GM10248 (cell line): ENCODE measurements around the gene PEX11A.
A peak's percentile ranks its signal among the peaks of the same experiment; 100 is the strongest.

Experiments
- CTCF ChIA-PET: fragments of 300-600 bp; sonication (Branson Sonifier 250); formaldehyde crosslinking; extraction: SDS; loops from one replicate; lab custom pipeline; 2021; ENCODE audit warnings: antibody characterized with exemption; lab: Yijun Ruan, JAX
- POLR2A ChIA-PET: fragments of 350-650 bp; sonication (Branson Sonifier 250); formaldehyde crosslinking; extraction: SDS; loops from one replicate; lab custom pipeline; 2020; ENCODE audit warnings: antibody characterized with exemption; lab: Yijun Ruan, JAX
- DNase-seq: peaks from one replicate; pipeline ENCODE4 v3.0.0; 2012; ENCODE audit errors: extremely low spot score
- TF ChIP-seq, protein P1 (sequence below): IDR thresholded peaks from 2 replicates; pipeline ENCODE4 v1.5.1; 2012; ENCODE audit warnings: mild to moderate bottlenecking, low read depth; ENCODE audit errors: extremely low read depth, missing control alignments, control extremely low read depth

Gene PEX11A

DNA sequence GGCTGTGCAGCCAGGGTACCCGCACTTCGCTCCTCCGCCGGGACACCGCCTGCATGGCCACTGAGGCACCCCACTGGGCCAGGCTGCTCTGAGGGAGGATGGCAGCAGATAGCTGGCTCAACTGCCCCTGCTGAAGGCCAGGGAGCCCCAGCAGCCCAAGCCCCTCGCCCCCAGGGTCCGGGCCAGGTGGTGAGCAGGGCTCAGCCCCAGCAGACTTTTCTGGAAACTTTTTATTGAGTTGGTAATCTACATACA lies 22.9 kb downstream of the PEX11A start:
- DNase-seq = no peak
- ChIA-PET POLR2A (no interaction called here), CTCF (interaction anchor here (1.2 to 1.7 kb wide), 2 partner anchors 10 to 21 kb away, joined by 3 to 6 read pairs; no protein-coding TSS in a partner anchor)
- TF ChIP-seq, protein P1, sequence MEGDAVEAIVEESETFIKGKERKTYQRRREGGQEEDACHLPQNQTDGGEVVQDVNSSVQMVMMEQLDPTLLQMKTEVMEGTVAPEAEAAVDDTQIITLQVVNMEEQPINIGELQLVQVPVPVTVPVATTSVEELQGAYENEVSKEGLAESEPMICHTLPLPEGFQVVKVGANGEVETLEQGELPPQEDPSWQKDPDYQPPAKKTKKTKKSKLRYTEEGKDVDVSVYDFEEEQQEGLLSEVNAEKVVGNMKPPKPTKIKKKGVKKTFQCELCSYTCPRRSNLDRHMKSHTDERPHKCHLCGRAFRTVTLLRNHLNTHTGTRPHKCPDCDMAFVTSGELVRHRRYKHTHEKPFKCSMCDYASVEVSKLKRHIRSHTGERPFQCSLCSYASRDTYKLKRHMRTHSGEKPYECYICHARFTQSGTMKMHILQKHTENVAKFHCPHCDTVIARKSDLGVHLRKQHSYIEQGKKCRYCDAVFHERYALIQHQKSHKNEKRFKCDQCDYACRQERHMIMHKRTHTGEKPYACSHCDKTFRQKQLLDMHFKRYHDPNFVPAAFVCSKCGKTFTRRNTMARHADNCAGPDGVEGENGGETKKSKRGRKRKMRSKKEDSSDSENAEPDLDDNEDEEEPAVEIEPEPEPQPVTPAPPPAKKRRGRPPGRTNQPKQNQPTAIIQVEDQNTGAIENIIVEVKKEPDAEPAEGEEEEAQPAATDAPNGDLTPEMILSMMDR = no peak

DNA sequence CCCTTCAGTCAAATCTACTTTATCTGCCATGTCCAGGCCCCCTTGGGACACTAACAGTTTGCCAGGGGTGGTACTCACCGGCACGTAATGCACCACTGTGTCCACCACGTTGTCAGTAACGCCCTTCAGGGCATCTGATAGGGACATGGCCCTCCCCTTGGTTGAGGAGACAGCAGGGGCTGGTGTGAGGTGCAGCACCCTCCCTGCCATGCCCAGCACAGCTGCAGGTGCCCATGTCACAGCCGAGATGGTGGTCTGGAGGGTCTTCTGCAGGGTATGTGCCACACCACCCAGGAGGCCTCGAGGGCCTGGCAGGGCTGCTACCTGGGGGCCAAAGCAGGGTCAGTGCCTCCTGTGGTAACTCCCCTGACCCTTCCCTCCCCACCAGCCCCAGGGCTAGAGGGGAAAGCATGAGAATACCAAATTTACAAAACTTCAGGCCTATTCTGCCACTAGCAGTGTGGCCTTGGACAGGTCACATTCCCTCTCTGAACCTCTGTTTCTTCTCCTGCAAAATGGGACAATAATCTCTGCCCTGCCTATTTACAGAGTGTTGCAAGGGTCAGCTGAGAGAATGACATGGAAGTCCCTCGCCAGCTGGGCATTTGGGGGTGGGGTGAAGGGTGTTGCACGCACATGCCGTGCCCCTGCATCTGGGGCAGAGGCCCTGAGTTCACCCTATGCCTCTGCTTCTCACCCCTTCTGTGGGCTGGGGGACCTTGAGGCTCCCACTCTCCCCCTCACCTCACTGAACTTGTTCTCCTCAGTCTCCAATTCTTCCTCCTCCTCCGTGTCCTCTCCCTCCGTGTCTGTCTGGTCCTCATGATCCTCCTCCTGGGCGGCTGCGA lies 23.5 kb downstream of the PEX11A start:
- TF ChIP-seq, protein P1 = no peak
- CTCF ChIA-PET = interaction anchor here (1.2 to 1.7 kb wide), 2 partner anchors 9 to 21 kb away, joined by 3 to 6 read pairs; no protein-coding TSS in a partner anchor
- POLR2A ChIA-PET = no interaction called here
- DNase-seq = no peak

DNA sequence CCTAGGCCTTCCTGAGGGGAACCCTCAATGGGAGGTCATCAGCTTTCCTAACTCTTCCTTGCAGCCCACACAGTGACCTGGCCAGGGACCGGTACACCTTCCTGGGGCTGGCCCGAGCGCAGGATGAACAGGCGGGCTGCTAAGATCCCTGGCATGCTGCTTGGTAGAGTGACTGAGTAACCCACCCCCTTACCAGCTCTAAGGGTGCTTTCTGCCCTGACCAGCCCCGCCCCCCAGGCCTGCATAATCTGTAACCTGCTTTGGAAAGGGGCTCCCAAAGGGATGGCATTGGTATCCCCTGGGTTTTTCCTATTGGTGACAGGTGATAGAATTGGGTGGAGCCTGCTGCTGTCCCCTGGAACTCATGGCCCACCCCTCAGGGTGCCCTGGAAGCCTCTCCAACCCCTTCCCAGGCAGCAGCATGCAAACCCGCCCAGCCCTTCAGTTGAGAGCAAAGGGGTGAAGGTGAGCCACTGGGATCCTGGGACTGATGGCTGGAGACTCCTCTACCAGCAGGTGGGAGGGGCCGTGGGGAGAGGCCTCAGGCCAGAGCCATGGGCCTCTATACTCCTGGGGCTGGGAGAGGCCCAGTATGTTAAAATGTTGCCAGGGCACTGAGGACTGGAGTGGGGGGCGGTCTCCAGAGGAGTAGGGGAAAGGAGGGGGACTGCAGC lies 24.2 kb downstream of the PEX11A start:
- TF ChIP-seq, protein P1 = no peak
- POLR2A ChIA-PET = no interaction called here
- CTCF ChIA-PET = interaction anchor here (1.2 to 5.4 kb wide), 2 partner anchors 6 to 74 kb away, joined by 3 to 20 read pairs; no protein-coding TSS in a partner anchor
- peak; percentile 25 for DNase-seq

DNA sequence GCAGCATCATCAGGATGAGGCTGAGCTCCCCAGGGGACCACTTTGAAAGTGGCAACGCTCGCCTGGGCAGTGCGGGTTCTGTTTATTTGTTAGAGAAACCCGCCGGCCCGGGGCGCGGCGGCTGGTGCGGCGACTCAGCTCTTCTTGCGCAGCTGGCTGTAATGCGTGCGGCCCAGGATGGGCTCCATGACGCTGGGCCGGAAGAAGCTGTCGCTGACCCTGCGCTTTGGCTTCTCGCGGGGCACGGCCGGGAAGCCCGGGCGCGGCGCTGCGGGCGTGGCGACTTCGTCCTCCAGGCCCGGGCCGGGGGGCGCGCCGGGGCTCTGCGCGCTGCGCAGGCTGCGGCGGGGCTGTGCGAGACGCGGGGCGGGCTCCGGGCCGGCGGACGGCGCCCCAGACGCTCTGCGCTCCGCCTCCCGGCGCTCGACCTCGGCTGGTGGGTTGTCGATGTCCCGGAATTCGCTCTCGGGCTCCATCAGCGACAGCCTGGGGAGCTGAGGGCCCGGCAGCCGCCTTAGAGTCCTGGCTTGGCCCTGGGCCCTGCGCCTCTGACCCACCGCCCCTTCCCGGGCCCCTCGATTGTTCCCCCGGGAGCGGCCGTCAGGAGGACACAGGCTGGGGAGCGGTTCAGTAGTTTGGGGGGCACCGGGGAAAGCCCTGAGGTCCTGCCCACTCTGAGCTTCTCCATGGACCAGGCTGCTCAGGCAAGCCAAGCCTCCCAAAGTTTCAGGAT lies 24.9 kb downstream of the PEX11A start:
- ChIA-PET POLR2A (no interaction called here), CTCF (interaction anchor here (1.2 to 5.4 kb wide), 3 partner anchors 7 to 75 kb away, joined by 3 to 20 read pairs (median 5); no protein-coding TSS in a partner anchor)
- TF ChIP-seq, protein P1 = no peak
- DNase-seq = peak; percentile 58

DNA sequence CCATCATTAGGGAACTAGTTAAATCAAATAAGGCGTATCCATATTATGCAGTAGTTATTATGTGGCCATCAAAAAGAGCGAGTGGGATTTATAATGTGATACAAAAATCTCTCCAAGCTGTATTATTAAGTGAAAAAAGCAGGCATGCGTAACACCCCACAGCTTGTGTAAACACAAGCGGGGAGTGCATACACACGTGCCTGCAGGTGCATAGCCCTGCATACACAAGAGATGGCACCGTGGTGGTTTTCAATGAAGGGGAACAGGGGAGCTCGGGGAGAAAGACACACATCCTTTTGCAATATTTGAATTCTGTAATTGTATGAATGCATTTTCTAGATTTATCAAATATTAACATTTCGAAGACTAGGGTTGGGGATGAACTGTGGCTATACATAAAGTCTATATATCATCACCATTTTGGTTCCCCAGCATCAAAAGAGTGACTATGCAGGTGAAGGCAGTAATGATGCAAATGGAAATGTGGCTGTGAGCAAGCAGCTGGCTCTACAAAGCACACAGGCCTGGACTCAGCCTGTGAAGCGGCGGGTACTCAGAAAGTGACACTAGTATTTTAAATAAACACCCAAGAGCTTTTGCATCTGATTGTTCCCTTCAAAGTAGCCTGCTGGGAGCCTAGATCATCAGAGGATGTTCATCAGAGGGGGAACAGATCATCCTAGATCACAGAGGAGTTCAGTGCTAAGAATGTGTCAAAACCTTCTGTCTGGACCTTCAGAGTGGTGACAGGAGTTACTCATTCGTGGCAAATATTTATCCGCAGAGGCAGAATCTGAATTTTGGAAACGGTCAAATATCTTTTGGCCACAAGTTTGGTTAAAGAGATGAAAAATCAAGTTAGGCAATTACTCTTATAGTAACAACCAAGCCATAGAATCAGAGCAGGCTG lies 25.9 kb downstream of the PEX11A start:
- ChIA-PET CTCF (interaction anchor here (1.1 to 5.4 kb wide), 4 partner anchors 8 to 76 kb away, joined by 3 to 20 read pairs (median 4); no protein-coding TSS in a partner anchor), POLR2A (no interaction called here)
- TF ChIP-seq, protein P1 = no peak
- no peak for DNase-seq
